Measurements from ENCODE around the gene CRADD.
"Not testable (repeated sequence)": the region's sequence is repeated elsewhere in the genome, so short reads cannot be mapped to it uniquely, and the experiment has no call there.

CRADD gene

GRCh38 chr12:93758801-93759373 lies 81.7 kb downstream of the CRADD start:
- no peak for DNase-seq (ENCODE audit: low spot score)

GRCh38 chr12:93759512-93760081 lies 82.4 kb downstream of the CRADD start:
- no peak for DNase-seq (ENCODE audit: low spot score)

- no peak for DNase-seq (ENCODE audit: low spot score)
Observed at GRCh38 chr12:93760275-93760875, 83.2 kb downstream of the CRADD start.

GRCh38 chr12:93762059-93762719 lies 85.0 kb downstream of the CRADD start:
- peak; percentile 39 for DNase-seq (ENCODE audit: low spot score)

GRCh38 chr12:93762912-93763553 lies 85.9 kb downstream of the CRADD start:
- no peak for DNase-seq (ENCODE audit: low spot score)

- no peak for DNase-seq (ENCODE audit: low spot score)
Observed at GRCh38 chr12:93763746-93764147, 86.6 kb downstream of the CRADD start.

GRCh38 chr12:93766371-93766770 lies 89.2 kb downstream of the CRADD start:
- DNase-seq (ENCODE audit: low spot score) = no peak

GRCh38 chr12:93766796-93767523 lies 89.8 kb downstream of the CRADD start:
- DNase-seq (ENCODE audit: low spot score) = peak; percentile 65

GRCh38 chr12:93767524-93767863 lies 90.3 kb downstream of the CRADD start:
- DNase-seq (ENCODE audit: low spot score) = no peak

GRCh38 chr12:93772003-93772700 lies 95.0 kb downstream of the CRADD start:
- DNase-seq (ENCODE audit: low spot score) = no peak

GRCh38 chr12:93773122-93773871 lies 96.1 kb downstream of the CRADD start:
- no peak for DNase-seq (ENCODE audit: low spot score)

GRCh38 chr12:93776581-93777018 lies 99.4 kb downstream of the CRADD start:
- peak; percentile 74 for DNase-seq (ENCODE audit: low spot score)

- peak; percentile 19 for DNase-seq (ENCODE audit: low spot score)
Observed at GRCh38 chr12:93777254-93777653, 100.1 kb downstream of the CRADD start.

- peak; percentile 73 for DNase-seq (ENCODE audit: low spot score)
Observed at GRCh38 chr12:93778306-93778705, 101.1 kb downstream of the CRADD start.

- DNase-seq (ENCODE audit: low spot score) = no peak
Observed at GRCh38 chr12:93778766-93779165, 101.6 kb downstream of the CRADD start.

GRCh38 chr12:93780101-93780641 lies 103.0 kb downstream of the CRADD start:
- DNase-seq (ENCODE audit: low spot score) = no peak

- not testable (repeated sequence) for DNase-seq (ENCODE audit: low spot score)
Observed at GRCh38 chr12:93780886-93781285, 103.7 kb downstream of the CRADD start.

- DNase-seq (ENCODE audit: low spot score) = not testable (repeated sequence)
Observed at GRCh38 chr12:93781961-93782360, 104.8 kb downstream of the CRADD start.

- DNase-seq (ENCODE audit: low spot score) = no peak
Observed at GRCh38 chr12:93782853-93783252, 105.7 kb downstream of the CRADD start.

GRCh38 chr12:93783832-93784231 lies 106.7 kb downstream of the CRADD start:
- no peak for DNase-seq (ENCODE audit: low spot score)
